HG03558 (cell line): ENCODE measurements around the gene VEZF1.

ENCODE experiments used
- ATAC-seq: cut with Tn5 transposase; IDR thresholded peaks from one replicate; pipeline ENCODE4 v1.9.1; 2021; ENCODE audit warnings: moderate number of reproducible peaks; ENCODE audit not compliant: unreplicated experiment; ENCODE audit errors: extremely low read depth

Gene VEZF1

GRCh38 chr17:57935833-57936807 is 51.9 kb downstream of the VEZF1 start:
- ATAC-seq: no peak

GRCh38 chr17:57931488-57932137 is 56.4 kb downstream of the VEZF1 start:
- no peak for ATAC-seq

- ATAC-seq: no peak
Measured at GRCh38 chr17:57930239-57930638, 57.8 kb downstream of the VEZF1 start.

- no peak for ATAC-seq
Measured at GRCh38 chr17:57929386-57929785, 58.7 kb downstream of the VEZF1 start.

GRCh38 chr17:57928928-57929327 is 59.1 kb downstream of the VEZF1 start:
- no peak for ATAC-seq

- ATAC-seq: no peak
Measured at GRCh38 chr17:57927048-57927723, 60.9 kb downstream of the VEZF1 start.

GRCh38 chr17:57926723-57927047 is 61.4 kb downstream of the VEZF1 start:
- ATAC-seq: no peak

GRCh38 chr17:57925361-57925990 is 62.6 kb downstream of the VEZF1 start:
- no peak for ATAC-seq

- ATAC-seq: no peak
Measured at GRCh38 chr17:57924677-57925076, 63.4 kb downstream of the VEZF1 start.
